K562 (cell line): Measurements from ENCODE around the gene DUXB. TPM values are rescaled to one million over a fixed set of nuclear protein-coding genes. Genes with fewer than 3 reads are reported as not detected.

Source experiments
- ADNP ChIP-seq: fragments of 200-800 bp; sonication (Bioruptor generic); IDR thresholded peaks from 2 replicates; pipeline ENCODE4 v1.6.1; 2016; ENCODE audit warnings: missing genetic modification characterization, missing compliant biosample characterization
- BRF1 ChIP-seq: IDR thresholded peaks from 3 replicates; pipeline ENCODE4 v1.6.1; 2011; ENCODE audit warnings: borderline replicate concordance, mild to moderate bottlenecking; ENCODE audit not compliant: insufficient read length; ENCODE audit errors: extremely low read depth
- CREM ChIP-seq: IDR thresholded peaks from 2 replicates; pipeline ENCODE4 v1.6.1; 2014; ENCODE audit warnings: antibody characterized with exemption, low read depth
- DDX20 ChIP-seq: fragments of 450-650 bp; IDR thresholded peaks from 2 replicates; pipeline ENCODE4 v1.6.1; 2016; ENCODE audit warnings: missing genetic modification characterization, low read depth, mild to moderate bottlenecking, missing compliant biosample characterization, moderate library complexity
- KDM2B ChIP-seq: fragments of 250-450 bp; sonication (Bioruptor Pico); IDR thresholded peaks from 2 replicates; pipeline ENCODE4 v1.8.0; 2021; ENCODE audit warnings: mild to moderate bottlenecking, moderate library complexity
- LARP7 ChIP-seq: fragments of 450-650 bp; IDR thresholded peaks from 2 replicates; pipeline ENCODE4 v1.6.1; 2016
- MBD1 ChIP-seq: fragments of 250-450 bp; sonication (Bioruptor Pico); IDR thresholded peaks from 2 replicates; pipeline ENCODE4 v1.8.0; 2022; ENCODE audit warnings: inconsistent platforms
- NR2C1 ChIP-seq, 2 experiments: fragments of 450-650 bp; IDR thresholded peaks; 2 replicates each; pipeline ENCODE4 v1.6.1; 2017; ENCODE audit warnings: mild to moderate bottlenecking in 2 of 2, antibody characterized with exemption in 1 of 2, inconsistent platforms in 1 of 2, missing compliant biosample characterization in 1 of 2, missing genetic modification characterization in 1 of 2
- NR2C2 ChIP-seq, 2 experiments: fragments of 200-800 bp in 1 of 2; sonication (Bioruptor generic) in 1 of 2; sonication (generic) in 1 of 2; formaldehyde crosslinking in 1 of 2; IDR thresholded peaks; 2 replicates each; pipeline versions ENCODE4 v1.6.1 to v1.8.0; 2016 to 2022; ENCODE audit warnings: mild to moderate bottlenecking in 1 of 2, missing compliant biosample characterization in 1 of 2, missing genetic modification characterization in 1 of 2, missing genetic modification reagents in 1 of 2
- PHB2 ChIP-seq: fragments of 450-650 bp; IDR thresholded peaks from 2 replicates; pipeline ENCODE4 v1.6.1; 2017; ENCODE audit warnings: low read depth
- POLR2B ChIP-seq: fragments of 450-650 bp; IDR thresholded peaks from 2 replicates; pipeline ENCODE4 v1.6.1; 2018; ENCODE audit warnings: low read depth; ENCODE audit not compliant: partially characterized antibody
- RBBP5 ChIP-seq: fragments of 200-600 bp; sonication (generic); IDR thresholded peaks from 2 replicates; pipeline ENCODE4 v1.6.1; 2012; ENCODE audit warnings: borderline replicate concordance, mild to moderate bottlenecking, low read length, control low read depth, inconsistent platforms; ENCODE audit not compliant: insufficient read depth, poor library complexity, severe bottlenecking
- RCOR1 ChIP-seq, 2 experiments: IDR thresholded peaks; 2 replicates each; pipeline ENCODE4 v1.6.1; 2012; ENCODE audit warnings: low read depth in 2 of 2, low read length in 2 of 2, borderline replicate concordance in 1 of 2, improper control_type of control experiment in 1 of 2
- TBL1XR1 ChIP-seq, 2 experiments: IDR thresholded peaks; 2 replicates each; pipeline ENCODE4 v1.6.1; 2012; ENCODE audit warnings: improper control_type of control experiment in 2 of 2, low read length in 2 of 2, mild to moderate bottlenecking in 1 of 2
- TCF7L2 ChIP-seq: fragments of 150-350 bp; IDR thresholded peaks from 2 replicates; pipeline ENCODE4 v1.6.1; 2016; ENCODE audit warnings: low read depth, mild to moderate bottlenecking, low read length, moderate library complexity
- TFAM ChIP-seq: fragments of 250-450 bp; sonication (Bioruptor Pico); conservative IDR thresholded peaks from 2 replicates; pipeline ENCODE4 v1.5.0; 2021; ENCODE audit warnings: mild to moderate bottlenecking, moderate library complexity
- ZBED1 ChIP-seq: IDR thresholded peaks from 2 replicates; pipeline ENCODE4 v1.6.1; 2014
- ZBTB1 ChIP-seq: sonication (generic); formaldehyde crosslinking; IDR thresholded peaks from 2 replicates; pipeline ENCODE4 v1.8.1; 2023; ENCODE audit warnings: missing genetic modification reagents, low read depth, mild to moderate bottlenecking, borderline replicate concordance
- ZFP36 ChIP-seq: fragments of 150-350 bp; IDR thresholded peaks from 2 replicates; pipeline ENCODE4 v1.6.1; 2018; ENCODE audit warnings: low read length, low read depth; ENCODE audit not compliant: partially characterized antibody
- ZNF174 ChIP-seq: fragments of 250-450 bp; sonication (Bioruptor Pico); IDR thresholded peaks from 2 replicates; pipeline ENCODE4 v1.4.0; 2020; ENCODE audit warnings: mild to moderate bottlenecking
- ZNF263 ChIP-seq: sonication (generic); formaldehyde crosslinking; IDR thresholded peaks from 2 replicates; pipeline ENCODE4 v1.8.0; 2022; ENCODE audit warnings: mild to moderate bottlenecking, missing genetic modification reagents, borderline replicate concordance
- ZNF311 ChIP-seq: fragments of 250-450 bp; sonication (Bioruptor Pico); IDR thresholded peaks from 2 replicates; pipeline ENCODE4 v1.4.0; 2020; ENCODE audit warnings: mild to moderate bottlenecking, moderate library complexity
- ZNF347 ChIP-seq: fragments of 450-650 bp; formaldehyde crosslinking; IDR thresholded peaks from 2 replicates; pipeline ENCODE4 v1.4.0; 2020; ENCODE audit warnings: low read depth, mild to moderate bottlenecking, moderate library complexity
- ZNF695 ChIP-seq: fragments of 450-650 bp; formaldehyde crosslinking; IDR thresholded peaks from 2 replicates; pipeline ENCODE4 v1.4.0; 2020; ENCODE audit warnings: mild to moderate bottlenecking, moderate library complexity
- polyA plus RNA-seq, 8 experiments: library from polyadenylated mRNA; depleted of rRNA in 4 of 8; stranded (reverse) in 5 of 8; unstranded in 3 of 8; fragments of >200 nt; fragmentation: Nextera tagmentation in 2 of 8; fragmentation: Illumina TruSeq in 1 of 8; extraction: Ambion mirVana in 2 of 8; extraction: Trizol in 1 of 8; gene quantifications; 2 replicates each; pipeline versions ENCODE4 v1.2.1 to v1.2.3, GENCODE V29; 2011 to 2014; ENCODE audit warnings: inconsistent platforms in 1 of 8, missing spikeins in 1 of 8
- total RNA-seq, 7 experiments: library from RNA; depleted of rRNA in 6 of 7; stranded (reverse); fragments of >200 nt in 6 of 7; fragmentation: Illumina TruSeq in 2 of 7; extraction: Trizol in 2 of 7; gene quantifications; 2 replicates each; pipeline versions ENCODE4 v1.2.1 to v1.2.3, GENCODE V29; 2011 to 2021; ENCODE audit warnings: low replicate concordance in 1 of 7
- TF ChIP-seq, protein P1 (sequence below): fragments of 250-450 bp; sonication (Bioruptor Pico); IDR thresholded peaks from 2 replicates; pipeline ENCODE4 v1.9.0; 2021; ENCODE audit warnings: mild to moderate bottlenecking
- TF ChIP-seq, protein P2 (sequence below): fragments of 200-800 bp; sonication (Bioruptor generic); IDR thresholded peaks from 2 replicates; pipeline ENCODE4 v1.6.1; 2017; ENCODE audit warnings: missing genetic modification characterization, missing compliant biosample characterization
- TF ChIP-seq, protein P3 (sequence below): sonication (generic); formaldehyde crosslinking; IDR thresholded peaks from 2 replicates; pipeline ENCODE4 v1.8.0; 2022; ENCODE audit warnings: mild to moderate bottlenecking, missing genetic modification reagents

Gene DUXB
- total and polyA plus RNA-seq, 9 of the 15 experiments (the other 6 are each of a cell fraction or from before 2014, with no cell fraction given) = not detected

DNA sequence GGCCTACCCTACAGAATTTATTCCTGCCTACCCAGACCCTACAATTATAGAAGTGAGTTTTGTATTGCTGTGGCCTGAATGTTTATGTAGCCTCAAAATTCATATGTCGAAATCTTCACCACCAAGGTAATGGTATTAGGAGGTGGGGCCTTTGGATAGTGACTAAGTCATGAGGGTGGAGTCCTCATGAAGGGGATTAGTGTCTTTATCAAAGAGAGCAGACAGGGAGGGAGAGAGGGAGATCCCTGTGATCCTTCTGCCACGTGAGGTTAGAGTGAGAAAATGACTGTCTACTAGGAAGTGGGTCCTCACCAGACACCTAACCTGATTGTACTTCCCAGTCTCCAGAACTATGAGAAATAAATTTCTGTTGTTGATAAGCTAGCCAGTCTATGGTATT, 981 bp upstream of the DUXB start (continued):
- no peak for TF ChIP-seq POLR2B
- no peak for TF ChIP-seq ZFP36
- TF ChIP-seq ZNF695 = no peak
- TF ChIP-seq, protein P1, sequence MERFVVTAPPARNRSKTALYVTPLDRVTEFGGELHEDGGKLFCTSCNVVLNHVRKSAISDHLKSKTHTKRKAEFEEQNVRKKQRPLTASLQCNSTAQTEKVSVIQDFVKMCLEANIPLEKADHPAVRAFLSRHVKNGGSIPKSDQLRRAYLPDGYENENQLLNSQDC (CRISPR knock-in tag) = no peak
- TF ChIP-seq ADNP (tag) = no peak
- peak; percentile 48 to 83; a peak in 3 of 4 replicates for TF ChIP-seq RCOR1 (IDR thresholded peaks at IDR 0.05; ENCODE audit: borderline replicate concordance in 1 of 2, low read depth in 2 of 2, low read length in 2 of 2)
- TF ChIP-seq NR2C2 (CRISPR knock-in tag; IDR thresholded peaks at IDR 0.05) = no peak
- no peak for TF ChIP-seq NR2C2 (tag; IDR thresholded peaks at IDR 0.05)
- no peak for TF ChIP-seq TFAM (CRISPR knock-in tag)
- TF ChIP-seq CREM = peak; percentile 57
- no peak for TF ChIP-seq ZNF174 (CRISPR knock-in tag)
- TF ChIP-seq LARP7 = no peak
- TF ChIP-seq ZBTB1 (CRISPR knock-in tag) = no peak
- no peak for TF ChIP-seq MBD1 (CRISPR knock-in tag)
- no peak for TF ChIP-seq ZNF311 (CRISPR knock-in tag)
- no peak for TF ChIP-seq ZNF347 (CRISPR knock-in tag)
- TF ChIP-seq RBBP5 = no peak
- peak; percentile 50; the same call in 1 of the 2 replicates for TF ChIP-seq ZNF263 (CRISPR knock-in tag)
- TF ChIP-seq DDX20 = no peak
- no peak for TF ChIP-seq BRF1
- TF ChIP-seq TCF7L2 = no peak
- no peak for TF ChIP-seq KDM2B (CRISPR knock-in tag)
- no peak for TF ChIP-seq ZBED1
- TF ChIP-seq, protein P2, sequence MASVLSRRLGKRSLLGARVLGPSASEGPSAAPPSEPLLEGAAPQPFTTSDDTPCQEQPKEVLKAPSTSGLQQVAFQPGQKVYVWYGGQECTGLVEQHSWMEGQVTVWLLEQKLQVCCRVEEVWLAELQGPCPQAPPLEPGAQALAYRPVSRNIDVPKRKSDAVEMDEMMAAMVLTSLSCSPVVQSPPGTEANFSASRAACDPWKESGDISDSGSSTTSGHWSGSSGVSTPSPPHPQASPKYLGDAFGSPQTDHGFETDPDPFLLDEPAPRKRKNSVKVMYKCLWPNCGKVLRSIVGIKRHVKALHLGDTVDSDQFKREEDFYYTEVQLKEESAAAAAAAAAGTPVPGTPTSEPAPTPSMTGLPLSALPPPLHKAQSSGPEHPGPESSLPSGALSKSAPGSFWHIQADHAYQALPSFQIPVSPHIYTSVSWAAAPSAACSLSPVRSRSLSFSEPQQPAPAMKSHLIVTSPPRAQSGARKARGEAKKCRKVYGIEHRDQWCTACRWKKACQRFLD (CRISPR knock-in tag) = no peak
- peak; percentile 24 to 70; a peak in 2 of 4 replicates for TF ChIP-seq TBL1XR1 (IDR thresholded peaks at IDR 0.05; ENCODE audit: low read length in 2 of 2)
- TF ChIP-seq NR2C1 (IDR thresholded peaks at IDR 0.05) = no peak
- no peak for TF ChIP-seq NR2C1 (tag; IDR thresholded peaks at IDR 0.05)
- no peak for TF ChIP-seq PHB2
- TF ChIP-seq, protein P3, sequence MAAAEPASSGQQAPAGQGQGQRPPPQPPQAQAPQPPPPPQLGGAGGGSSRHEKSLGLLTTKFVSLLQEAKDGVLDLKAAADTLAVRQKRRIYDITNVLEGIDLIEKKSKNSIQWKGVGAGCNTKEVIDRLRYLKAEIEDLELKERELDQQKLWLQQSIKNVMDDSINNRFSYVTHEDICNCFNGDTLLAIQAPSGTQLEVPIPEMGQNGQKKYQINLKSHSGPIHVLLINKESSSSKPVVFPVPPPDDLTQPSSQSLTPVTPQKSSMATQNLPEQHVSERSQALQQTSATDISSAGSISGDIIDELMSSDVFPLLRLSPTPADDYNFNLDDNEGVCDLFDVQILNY (CRISPR knock-in tag) = no peak
